ENCODE measurements around the gene EHBP1L1. TPM values are rescaled to one million over a fixed set of nuclear protein-coding genes. Genes with fewer than 3 reads are reported as not detected.

EHBP1L1 gene
- total RNA-seq (2022) (19.2 and 19.6 TPM in 2 replicates), Bru-seq, nascent RNA (percentile 52 among the genes with signal in this experiment), BruChase-seq, experiment 1, labeled RNA remaining after a 2-hour chase (percentile 59 among the genes with signal in this experiment), BruChase-seq, experiment 2, labeled RNA remaining after a 6-hour chase (percentile 72 among the genes with signal in this experiment)
- long read RNA-seq, partial matches to known transcripts: 9 of 18 reads
- long read RNA-seq, other reads (novel, unspliced or antisense): 7 of 18 reads

DNA sequence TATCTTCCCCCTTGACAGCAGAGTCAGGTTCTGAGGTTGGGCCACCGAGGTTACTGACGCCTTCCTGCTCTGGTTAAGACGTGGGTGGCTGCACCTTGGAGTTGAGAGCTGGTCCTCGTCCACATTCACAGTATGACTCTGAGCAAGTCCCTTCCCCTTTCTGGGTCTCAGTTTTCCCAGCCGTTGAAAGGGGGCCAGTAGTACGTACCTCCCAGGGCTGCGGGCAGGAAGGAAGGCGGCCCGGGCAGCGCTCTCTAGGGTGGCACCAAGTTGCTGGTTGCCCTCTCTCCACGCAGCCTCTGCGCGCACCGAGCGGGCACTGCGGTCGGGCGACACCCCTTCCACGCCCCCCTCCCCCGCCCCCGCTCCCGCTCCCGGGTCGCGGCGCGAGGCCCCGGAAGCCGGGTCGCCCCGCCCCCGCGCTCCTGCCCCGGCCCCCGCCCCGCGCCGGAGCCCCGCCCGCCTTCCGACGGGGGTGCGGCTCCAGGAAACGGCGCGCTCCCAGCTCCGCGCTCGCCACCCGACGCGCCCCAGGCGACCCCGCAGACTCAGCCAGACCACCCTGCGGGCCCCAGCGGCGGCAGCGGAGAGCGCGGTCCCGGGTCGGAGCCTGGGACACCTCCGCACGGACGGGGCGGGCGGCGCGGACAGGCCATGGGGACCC, at the start of gene EHBP1L1:
Gene EHBP1L1, plus strand, starts transcription at position 486 of the 664 bp plus-strand sequence. CDS start 250 bp downstream, outside the sequence.
- Mint-ChIP-seq H3K9me3 (ENCODE audit: unreplicated experiment) (no peaks in the 10 kb centered on the region), H3K4me1 (ENCODE audit: low read depth, unreplicated experiment) (peaks cover 12% of the 10 kb centered on the region), H3K27me3 (ENCODE audit: insufficient read depth, unreplicated experiment) (no peaks in the 10 kb centered on the region), H3K36me3 (ENCODE audit: insufficient read depth, unreplicated experiment) (peaks cover 46% of the 10 kb centered on the region), H3K4me3 (ENCODE audit: unreplicated experiment) (peak within 1 kb of the TSS; percentile 98), H3K27ac (ENCODE audit: unreplicated experiment) (peak within 1 kb of the TSS; percentile 72)
- no peaks in the 10 kb centered on the region for H3K27me3 ChIP-seq (replicated peaks; ENCODE audit: control insufficient read depth, insufficient read depth, low read length)
- H3K4me1 ChIP-seq: peaks cover 38% of the 10 kb centered on the region
- DNase-seq: peak in 1 of 2 experiments; percentile 78
- BruUV-seq (replicated peaks): no TSS peak
- TF ChIP-seq, protein P1, sequence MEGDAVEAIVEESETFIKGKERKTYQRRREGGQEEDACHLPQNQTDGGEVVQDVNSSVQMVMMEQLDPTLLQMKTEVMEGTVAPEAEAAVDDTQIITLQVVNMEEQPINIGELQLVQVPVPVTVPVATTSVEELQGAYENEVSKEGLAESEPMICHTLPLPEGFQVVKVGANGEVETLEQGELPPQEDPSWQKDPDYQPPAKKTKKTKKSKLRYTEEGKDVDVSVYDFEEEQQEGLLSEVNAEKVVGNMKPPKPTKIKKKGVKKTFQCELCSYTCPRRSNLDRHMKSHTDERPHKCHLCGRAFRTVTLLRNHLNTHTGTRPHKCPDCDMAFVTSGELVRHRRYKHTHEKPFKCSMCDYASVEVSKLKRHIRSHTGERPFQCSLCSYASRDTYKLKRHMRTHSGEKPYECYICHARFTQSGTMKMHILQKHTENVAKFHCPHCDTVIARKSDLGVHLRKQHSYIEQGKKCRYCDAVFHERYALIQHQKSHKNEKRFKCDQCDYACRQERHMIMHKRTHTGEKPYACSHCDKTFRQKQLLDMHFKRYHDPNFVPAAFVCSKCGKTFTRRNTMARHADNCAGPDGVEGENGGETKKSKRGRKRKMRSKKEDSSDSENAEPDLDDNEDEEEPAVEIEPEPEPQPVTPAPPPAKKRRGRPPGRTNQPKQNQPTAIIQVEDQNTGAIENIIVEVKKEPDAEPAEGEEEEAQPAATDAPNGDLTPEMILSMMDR (IDR thresholded peaks at IDR 0.05; ENCODE audit: insufficient read depth in 1 of 2, low read depth in 1 of 2, low read length in 1 of 2, severe bottlenecking in 1 of 2, unreplicated experiment in 1 of 2): no peak
- CTCF ChIA-PET: interaction anchor here (0.5 to 1.0 kb wide), 4 partner anchors 16 to 312 kb away, joined by 3 to 5 read pairs (median 3); partner anchors contain the start of gene FIBP
- intact Hi-C loops (cut with micrococcal nuclease; ENCODE audit: unreplicated experiment): loop anchor here (2.0 kb wide), 1 partner anchor 17 kb away; no protein-coding TSS in a partner anchor
- POLR2A ChIA-PET: interaction anchor here (0.6 to 1.0 kb wide), 4 partner anchors 15 to 300 kb away, joined by 3 to 4 read pairs (median 4); no protein-coding TSS in a partner anchor
- peak within 1 kb of the TSS; percentile 56 for H3K4me3 ChIP-seq (ENCODE audit: low read depth, low read length)
- H3K9me3 ChIP-seq: no peaks in the 10 kb centered on the region
- no peaks in the 10 kb centered on the region; the same call in none of the 2 replicates for H3K36me3 ChIP-seq (ENCODE audit: control insufficient read depth, insufficient read depth, low read length)

DNA sequence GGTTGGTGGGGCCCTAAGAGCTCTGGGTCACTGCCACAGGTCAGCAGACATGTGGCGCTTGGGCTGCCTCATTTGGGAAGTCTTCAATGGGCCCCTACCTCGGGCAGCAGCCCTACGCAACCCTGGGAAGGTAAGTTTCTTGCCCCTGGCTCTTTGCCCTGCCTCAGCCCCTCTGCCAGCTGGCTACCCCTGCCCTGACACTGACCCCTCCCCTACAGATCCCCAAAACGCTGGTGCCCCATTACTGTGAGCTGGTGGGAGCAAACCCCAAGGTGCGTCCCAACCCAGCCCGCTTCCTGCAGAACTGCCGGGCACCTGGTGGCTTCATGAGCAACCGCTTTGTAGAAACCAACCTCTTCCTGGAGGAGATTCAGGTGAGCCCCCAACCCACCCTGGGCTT, 49.1 kb upstream of the EHBP1L1 start:
- H3K4me1 Mint-ChIP-seq (ENCODE audit: low read depth, unreplicated experiment): peaks cover 31% of the 10 kb centered on the region
- H3K27me3 Mint-ChIP-seq (ENCODE audit: insufficient read depth, unreplicated experiment): no peaks in the 10 kb centered on the region
- intact Hi-C loops (cut with micrococcal nuclease; ENCODE audit: unreplicated experiment): no loop called here
- H3K4me3 Mint-ChIP-seq (ENCODE audit: unreplicated experiment): peak overlapping the region; percentile 85
- no peak overlapping the region for H3K4me3 ChIP-seq (ENCODE audit: low read depth, low read length)
- peaks cover 53% of the 10 kb centered on the region for H3K36me3 Mint-ChIP-seq (ENCODE audit: insufficient read depth, unreplicated experiment)
- H3K9me3 Mint-ChIP-seq (ENCODE audit: unreplicated experiment): no peaks in the 10 kb centered on the region
- TF ChIP-seq, protein P1 (IDR thresholded peaks at IDR 0.05; ENCODE audit: insufficient read depth in 1 of 2, low read depth in 1 of 2, low read length in 1 of 2, severe bottlenecking in 1 of 2, unreplicated experiment in 1 of 2): no peak
- H3K9me3 ChIP-seq: no peaks in the 10 kb centered on the region
- BruUV-seq (replicated peaks): no TSS peak
- H3K36me3 ChIP-seq (ENCODE audit: control insufficient read depth, insufficient read depth, low read length): peaks cover 11% of the 10 kb centered on the region
- ChIA-PET CTCF (no interaction called here), POLR2A (no interaction called here)
- no peak for DNase-seq
- peaks cover 33% of the 10 kb centered on the region for H3K4me1 ChIP-seq
- H3K27ac Mint-ChIP-seq (ENCODE audit: unreplicated experiment): peak overlapping the region; percentile 73
- no peaks in the 10 kb centered on the region for H3K27me3 ChIP-seq (replicated peaks; ENCODE audit: control insufficient read depth, insufficient read depth, low read length)

DNA sequence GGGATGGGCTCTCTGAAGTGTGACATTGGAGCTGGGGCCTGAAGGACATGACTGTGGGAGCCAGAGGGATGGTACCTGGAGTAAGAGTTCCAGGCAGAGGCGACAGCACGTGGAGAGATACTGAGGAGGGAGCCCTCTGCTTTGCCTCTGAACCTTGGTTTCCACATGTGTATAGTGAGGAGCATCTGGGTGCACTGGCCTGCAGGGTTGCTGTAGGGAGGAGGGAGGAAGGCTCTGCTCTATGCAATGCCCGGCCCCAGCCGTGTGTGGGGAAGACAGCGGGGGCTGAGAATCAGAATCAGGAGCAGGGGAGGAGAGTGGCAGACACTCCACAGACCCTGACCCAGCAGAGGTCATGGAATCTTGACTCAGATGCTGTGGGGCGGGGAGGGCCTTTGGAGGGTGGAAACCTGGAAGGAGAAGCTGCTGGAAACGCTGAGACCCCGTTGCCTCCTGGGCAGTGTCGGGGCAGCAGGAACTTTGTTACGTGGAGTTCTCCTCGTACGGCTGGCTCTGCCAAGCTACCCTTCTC, 47.0 kb upstream of the EHBP1L1 start:
- peaks cover 16% of the 10 kb centered on the region for H3K4me1 ChIP-seq
- Mint-ChIP-seq H3K4me1 (ENCODE audit: low read depth, unreplicated experiment) (peaks cover 15% of the 10 kb centered on the region), H3K36me3 (ENCODE audit: insufficient read depth, unreplicated experiment) (peaks cover 65% of the 10 kb centered on the region), H3K9me3 (ENCODE audit: unreplicated experiment) (no peaks in the 10 kb centered on the region), H3K27ac (ENCODE audit: unreplicated experiment) (peak overlapping the region; percentile 45), H3K4me3 (ENCODE audit: unreplicated experiment) (no peak overlapping the region), H3K27me3 (ENCODE audit: insufficient read depth, unreplicated experiment) (no peaks in the 10 kb centered on the region)
- no TSS peak for BruUV-seq (replicated peaks)
- H3K9me3 ChIP-seq: no peaks in the 10 kb centered on the region
- peaks cover 15% of the 10 kb centered on the region for H3K36me3 ChIP-seq (ENCODE audit: control insufficient read depth, insufficient read depth, low read length)
- POLR2A ChIA-PET: no interaction called here
- intact Hi-C loops (cut with micrococcal nuclease; ENCODE audit: unreplicated experiment): no loop called here
- H3K4me3 ChIP-seq (ENCODE audit: low read depth, low read length): no peak overlapping the region
- TF ChIP-seq, protein P1 (IDR thresholded peaks at IDR 0.05; ENCODE audit: insufficient read depth in 1 of 2, low read depth in 1 of 2, low read length in 1 of 2, severe bottlenecking in 1 of 2, unreplicated experiment in 1 of 2): no peak
- no peaks in the 10 kb centered on the region for H3K27me3 ChIP-seq (replicated peaks; ENCODE audit: control insufficient read depth, insufficient read depth, low read length)
- CTCF ChIA-PET: interaction anchor here (2.0 kb wide), 1 partner anchor 23 kb away, joined by 5 read pairs; no protein-coding TSS in a partner anchor
- no peak for DNase-seq
